GM12892 (cell line): ENCODE measurements around the gene AKAP13.

Experiments used
- POLR2AphosphoS5 ChIP-seq: IDR thresholded peaks from 2 replicates; pipeline ENCODE4 v1.6.1; 2011; ENCODE audit warnings: low read depth, low read length, control low read depth
- TAF1 ChIP-seq: IDR thresholded peaks from 2 replicates; pipeline ENCODE4 v1.6.1; 2011; ENCODE audit warnings: low read depth, mild to moderate bottlenecking, control low read depth, low read length, borderline replicate concordance

DNA sequence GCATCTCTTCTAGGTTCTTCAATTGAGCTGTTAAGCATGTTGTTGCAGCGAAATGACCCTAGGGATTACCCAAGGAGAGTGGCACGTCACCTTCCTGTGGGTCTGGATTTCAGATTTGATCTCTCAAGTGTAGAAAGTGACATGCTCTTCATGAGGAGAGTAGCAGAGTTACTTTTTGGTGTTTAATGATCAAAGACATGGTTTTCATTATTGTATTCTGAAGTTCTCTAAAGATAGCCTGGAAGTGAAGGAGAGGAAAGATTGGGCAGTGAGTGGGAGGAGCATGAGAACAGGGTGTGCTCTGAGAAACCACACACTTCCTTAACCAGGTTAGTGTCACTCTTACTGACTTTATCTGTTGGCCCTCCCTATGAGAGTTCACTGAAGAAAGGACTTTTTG is 153.6 kb downstream of the AKAP13 start:
- TF ChIP-seq POLR2AphosphoS5 (no peak), TAF1 (no peak)
